Neural progenitor cell (in vitro differentiated cells): ENCODE results near the gene SSBP4.

Experiments
- EZH2 ChIP-seq: fragments of 200-600 bp; sonication (generic); IDR thresholded peaks from 2 replicates; pipeline ENCODE4 v1.6.1; 2017; ENCODE audit warnings: antibody characterized with exemption, mild to moderate bottlenecking, moderate library complexity
- EZH2phosphoT487 ChIP-seq: fragments of 200-600 bp; sonication (generic); IDR thresholded peaks from 2 replicates; pipeline ENCODE4 v1.6.1; 2017; ENCODE audit warnings: antibody characterized with exemption
- TF ChIP-seq, protein P1 (sequence below): fragments of 200-600 bp; sonication (generic); IDR thresholded peaks from 2 replicates; pipeline ENCODE4 v1.5.1; 2017; ENCODE audit warnings: antibody characterized with exemption, mild to moderate bottlenecking

DNA sequence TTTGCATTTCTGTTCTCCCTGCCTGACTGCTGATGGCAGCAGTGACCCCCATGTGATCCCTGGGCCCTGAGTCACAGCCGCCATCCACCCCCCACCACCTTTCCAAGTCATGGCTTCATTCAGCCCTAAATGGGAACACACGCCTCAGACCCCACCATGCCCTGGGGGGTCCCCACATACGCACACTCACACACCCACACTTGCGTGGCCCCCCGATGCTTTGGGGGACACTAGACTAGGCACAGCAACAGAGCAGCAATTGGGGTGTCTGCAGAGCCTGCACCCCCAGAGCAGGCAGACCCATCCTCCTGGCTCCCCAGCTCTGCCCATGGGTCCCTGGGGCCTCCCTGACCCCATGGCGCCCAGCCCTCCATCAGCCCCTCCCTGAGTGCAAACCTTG is 24.2 kb downstream of the SSBP4 start:
- TF ChIP-seq, protein P1, sequence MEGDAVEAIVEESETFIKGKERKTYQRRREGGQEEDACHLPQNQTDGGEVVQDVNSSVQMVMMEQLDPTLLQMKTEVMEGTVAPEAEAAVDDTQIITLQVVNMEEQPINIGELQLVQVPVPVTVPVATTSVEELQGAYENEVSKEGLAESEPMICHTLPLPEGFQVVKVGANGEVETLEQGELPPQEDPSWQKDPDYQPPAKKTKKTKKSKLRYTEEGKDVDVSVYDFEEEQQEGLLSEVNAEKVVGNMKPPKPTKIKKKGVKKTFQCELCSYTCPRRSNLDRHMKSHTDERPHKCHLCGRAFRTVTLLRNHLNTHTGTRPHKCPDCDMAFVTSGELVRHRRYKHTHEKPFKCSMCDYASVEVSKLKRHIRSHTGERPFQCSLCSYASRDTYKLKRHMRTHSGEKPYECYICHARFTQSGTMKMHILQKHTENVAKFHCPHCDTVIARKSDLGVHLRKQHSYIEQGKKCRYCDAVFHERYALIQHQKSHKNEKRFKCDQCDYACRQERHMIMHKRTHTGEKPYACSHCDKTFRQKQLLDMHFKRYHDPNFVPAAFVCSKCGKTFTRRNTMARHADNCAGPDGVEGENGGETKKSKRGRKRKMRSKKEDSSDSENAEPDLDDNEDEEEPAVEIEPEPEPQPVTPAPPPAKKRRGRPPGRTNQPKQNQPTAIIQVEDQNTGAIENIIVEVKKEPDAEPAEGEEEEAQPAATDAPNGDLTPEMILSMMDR, result no peak
- TF ChIP-seq EZH2phosphoT487 (no peak), EZH2 (no peak)
